ENCODE data around the gene IRF2BP1.
"Not testable (repeated sequence)": the region's sequence is repeated elsewhere in the genome, so short reads cannot be mapped to it uniquely, and the experiment has no call there.

IRF2BP1 gene

DNA sequence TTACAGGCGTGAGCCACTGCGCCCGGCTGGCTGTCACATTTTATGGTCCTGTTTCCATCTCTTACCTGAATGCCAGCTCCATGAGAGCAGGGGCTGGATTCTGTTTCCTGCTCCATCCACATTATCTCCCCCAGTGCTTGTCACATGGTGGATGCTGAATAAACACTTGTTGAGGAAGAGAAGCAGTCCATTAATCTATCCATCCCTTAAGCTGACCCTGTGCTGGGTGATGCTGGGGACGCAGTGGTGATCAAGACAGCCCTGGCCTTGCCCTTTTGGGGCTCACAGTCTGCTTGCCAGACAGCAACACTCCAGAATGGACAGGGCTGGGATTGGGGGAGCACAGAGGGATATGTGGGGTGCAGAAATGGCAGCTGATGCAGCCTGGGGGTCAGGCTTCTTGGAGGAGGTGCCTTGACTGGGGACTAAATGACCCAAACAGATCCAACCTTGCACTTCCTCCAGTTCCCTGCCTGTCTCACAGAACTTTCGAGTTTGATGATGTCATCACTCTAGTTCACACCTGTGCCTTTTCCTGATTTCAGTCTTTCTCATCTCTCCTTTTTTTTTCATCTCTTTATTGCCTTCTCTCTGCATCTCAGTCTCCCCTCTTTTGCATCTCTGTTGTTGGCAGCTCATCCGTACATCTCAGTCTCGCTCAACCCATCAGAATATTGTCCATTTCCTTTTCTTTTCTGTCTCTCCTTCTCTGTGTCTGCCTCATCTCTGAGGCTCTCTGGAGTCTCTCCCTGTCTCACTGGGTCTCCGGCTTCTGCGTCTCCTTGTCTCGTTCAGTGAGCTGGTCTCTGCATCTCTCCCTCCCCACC lies 4.6 kb downstream of the IRF2BP1 start:
- no peak for DNase-seq (ENCODE audit: low read depth)

DNA sequence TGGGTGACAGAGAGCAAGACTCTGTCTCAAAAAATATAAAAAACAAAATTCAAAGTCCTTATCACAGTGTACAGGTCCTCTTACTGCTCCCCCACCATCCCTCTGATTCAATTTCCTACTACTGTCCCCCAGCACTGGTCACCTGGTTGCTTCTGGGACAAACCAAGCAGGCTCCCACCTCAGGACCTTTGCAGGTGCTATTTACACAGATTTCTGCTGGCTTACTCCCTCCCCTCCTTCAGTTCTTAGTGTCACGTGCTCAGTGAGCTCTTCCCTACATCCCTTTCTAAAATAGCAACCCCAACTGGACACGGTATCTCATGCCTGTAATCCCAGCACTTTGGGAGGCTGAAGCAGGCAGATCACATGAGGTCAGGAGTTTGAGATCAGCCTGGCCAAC lies 6.0 kb downstream of the IRF2BP1 start:
- DNase-seq (ENCODE audit: low read depth) = no peak

DNA sequence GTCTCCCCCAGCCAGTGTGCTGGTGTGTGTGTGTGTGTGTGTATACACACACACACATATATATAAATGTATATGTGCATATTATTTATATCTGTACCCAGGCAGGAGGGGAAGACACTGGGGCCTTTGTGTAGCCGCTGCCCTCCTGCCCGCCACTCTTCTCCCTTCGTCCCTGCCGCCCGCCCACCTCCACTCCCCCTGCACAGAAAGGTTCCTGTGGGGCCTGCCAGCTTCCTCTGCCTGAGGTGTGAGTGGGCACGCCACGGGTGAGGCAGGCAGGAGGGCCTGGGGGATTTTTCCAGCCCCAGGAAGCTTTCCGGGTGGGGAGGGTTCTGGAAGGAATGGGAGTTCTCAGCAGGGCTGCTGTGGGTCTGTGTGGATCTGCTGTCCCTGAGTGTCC lies 6.9 kb downstream of the IRF2BP1 start:
- DNase-seq (ENCODE audit: low read depth) = no peak

DNA sequence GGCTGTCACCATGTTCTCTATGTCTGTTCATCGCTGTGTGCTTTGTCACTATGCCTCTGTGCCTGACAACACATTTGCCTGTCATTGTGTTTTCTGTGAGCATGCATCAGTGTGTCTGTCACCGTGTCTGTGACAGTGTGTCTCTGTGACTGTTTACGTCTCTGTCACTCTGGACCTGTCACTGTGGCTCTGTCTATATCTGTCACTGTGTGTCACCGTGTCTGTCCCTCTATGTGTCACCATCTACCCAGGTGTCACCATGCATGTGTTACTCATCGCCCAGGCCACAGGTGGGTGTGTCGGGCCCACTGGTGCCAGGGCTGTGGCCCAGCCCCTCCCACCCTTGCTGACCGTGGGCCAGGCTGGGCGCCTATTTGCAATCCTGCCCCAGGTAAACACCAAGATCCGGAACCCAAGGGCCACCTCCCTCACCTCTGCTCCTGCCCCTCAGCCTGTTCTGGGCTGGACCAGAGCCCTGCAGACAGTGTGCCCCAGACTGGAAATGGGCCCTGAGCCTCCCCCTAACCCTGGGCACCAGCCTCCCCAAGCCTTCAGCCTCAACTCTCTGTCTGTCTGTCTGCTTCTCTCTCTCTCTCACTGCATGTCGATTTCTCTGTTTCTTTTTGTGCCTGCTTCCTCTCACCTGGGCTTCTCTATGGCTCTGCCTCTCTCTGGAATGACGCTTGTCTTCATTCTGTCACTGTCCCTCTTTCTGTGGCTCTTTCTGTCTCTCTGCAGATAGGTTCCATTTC lies 7.7 kb downstream of the IRF2BP1 start:
- no peak for DNase-seq (ENCODE audit: low read depth)

DNA sequence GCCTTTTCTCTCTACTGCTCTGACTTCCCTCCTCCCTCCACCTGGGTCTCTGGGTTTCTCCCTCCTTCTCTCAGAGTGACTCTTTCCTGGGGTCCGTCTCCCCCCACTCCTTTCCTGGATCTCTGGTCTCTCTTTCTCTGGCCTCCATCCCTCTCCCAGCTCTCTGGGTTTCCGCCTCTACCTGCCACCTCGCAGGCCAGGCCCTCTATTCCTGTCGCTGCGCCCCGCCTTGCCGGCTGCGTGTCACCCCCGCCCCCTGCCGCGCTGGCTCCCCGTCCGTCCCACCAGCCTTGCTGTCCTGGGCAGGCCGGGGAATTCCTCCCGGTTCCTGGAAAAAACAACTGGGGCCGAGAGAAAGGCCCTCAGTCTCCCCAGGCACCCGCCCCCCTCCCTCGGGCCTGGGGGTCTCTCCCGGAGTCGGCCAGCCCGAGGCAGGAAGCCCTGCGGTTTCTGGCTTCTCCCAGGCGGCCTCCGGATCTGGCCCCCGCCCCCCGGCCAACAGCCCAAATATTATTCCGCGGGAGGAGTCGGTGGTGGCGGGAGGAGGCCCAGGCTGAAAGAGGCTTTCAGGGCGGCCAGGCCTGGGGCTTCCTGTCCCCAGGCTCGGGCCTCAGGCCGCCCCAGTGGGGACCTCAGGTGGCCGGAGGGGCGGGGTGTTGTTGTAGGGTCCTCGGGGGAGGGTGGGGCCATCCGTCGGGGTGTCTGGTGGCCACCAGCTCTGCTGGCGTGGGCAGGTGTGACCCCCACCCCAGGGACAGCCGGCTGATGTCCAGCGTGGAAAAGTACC lies 9.3 kb downstream of the IRF2BP1 start:
- DNase-seq (ENCODE audit: low read depth) = no peak

DNA sequence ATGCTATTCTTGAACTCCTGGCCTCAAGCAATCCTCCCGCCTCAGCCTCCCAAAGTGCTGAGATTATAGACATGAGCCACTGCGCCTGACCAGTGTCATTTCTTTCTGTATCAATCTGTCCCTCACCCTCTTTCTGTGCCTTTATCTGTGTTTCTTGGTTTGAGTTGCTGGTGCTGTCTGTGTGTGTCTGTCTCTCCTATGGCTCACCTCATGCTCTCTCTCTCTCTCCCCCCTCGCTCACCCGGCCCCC lies 9.9 kb downstream of the IRF2BP1 start:
- no peak for DNase-seq (ENCODE audit: low read depth)

DNA sequence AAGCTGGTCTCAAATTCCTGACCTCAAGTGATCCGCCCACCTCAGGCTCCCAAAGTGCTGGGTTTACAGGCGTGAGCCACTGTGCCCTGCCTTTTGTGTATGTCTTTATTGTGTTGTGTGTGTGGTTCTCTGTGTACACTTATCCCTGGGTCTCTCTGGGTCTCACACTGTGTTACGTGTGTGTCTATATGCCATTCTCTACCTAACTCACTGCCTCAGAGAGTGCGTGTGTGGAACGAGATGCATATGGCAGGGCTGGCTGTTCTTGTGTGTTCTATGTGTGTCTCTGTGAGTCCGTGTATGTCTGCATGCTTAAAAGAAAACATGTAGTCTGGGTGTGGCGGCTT lies 11.3 kb downstream of the IRF2BP1 start:
- DNase-seq (ENCODE audit: low read depth) = no peak

DNA sequence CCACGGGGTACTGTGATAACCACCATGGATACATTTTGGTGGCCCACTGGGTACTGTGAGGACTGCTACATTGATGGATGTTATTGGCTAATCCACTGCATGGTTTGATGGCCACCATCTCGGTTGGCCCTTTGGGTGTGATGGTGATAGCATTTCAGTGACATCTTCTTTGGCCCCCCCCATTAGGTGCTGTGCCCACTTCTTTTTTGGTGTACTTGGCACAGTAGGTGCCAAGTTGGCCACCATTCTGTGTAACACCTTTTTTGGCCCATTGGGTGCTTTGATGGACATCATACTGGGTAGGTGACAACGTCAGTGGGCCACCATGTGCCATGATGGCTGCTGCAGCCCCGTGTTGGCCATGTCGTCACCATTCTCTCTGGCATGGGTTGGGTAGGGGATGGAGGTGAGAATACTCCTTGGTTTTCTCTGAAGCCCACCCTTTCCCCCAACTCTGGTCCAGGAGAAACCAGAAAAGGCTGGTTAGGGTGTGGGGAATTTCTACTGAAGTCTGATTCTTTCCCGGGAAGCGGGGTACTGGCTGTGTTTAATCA lies 12.6 kb downstream of the IRF2BP1 start:
- DNase-seq (ENCODE audit: low read depth) = no peak

DNA sequence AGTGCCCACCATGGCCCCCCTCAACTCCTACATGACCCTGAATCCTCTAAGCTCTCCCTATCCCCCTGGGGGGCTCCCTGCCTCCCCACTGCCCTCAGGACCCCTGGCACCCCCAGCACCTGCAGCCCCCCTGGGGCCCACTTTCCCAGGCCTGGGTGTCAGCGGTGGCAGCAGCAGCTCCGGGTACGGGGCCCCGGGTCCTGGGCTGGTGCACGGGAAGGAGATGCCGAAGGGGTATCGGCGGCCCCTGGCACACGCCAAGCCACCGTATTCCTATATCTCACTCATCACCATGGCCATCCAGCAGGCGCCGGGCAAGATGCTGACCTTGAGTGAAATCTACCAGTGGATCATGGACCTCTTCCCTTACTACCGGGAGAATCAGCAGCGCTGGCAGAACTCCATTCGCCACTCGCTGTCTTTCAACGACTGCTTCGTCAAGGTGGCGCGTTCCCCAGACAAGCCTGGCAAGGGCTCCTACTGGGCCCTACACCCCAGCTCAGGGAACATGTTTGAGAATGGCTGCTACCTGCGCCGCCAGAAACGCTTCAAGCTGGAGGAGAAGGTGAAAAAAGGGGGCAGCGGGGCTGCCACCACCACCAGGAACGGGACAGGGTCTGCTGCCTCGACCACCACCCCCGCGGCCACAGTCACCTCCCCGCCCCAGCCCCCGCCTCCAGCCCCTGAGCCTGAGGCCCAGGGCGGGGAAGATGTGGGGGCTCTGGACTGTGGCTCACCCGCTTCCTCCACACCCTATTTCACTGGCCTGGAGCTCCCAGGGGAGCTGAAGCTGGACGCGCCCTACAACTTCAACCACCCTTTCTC lies 13.6 kb downstream of the IRF2BP1 start:
- DNase-seq (ENCODE audit: low read depth) = no peak

DNA sequence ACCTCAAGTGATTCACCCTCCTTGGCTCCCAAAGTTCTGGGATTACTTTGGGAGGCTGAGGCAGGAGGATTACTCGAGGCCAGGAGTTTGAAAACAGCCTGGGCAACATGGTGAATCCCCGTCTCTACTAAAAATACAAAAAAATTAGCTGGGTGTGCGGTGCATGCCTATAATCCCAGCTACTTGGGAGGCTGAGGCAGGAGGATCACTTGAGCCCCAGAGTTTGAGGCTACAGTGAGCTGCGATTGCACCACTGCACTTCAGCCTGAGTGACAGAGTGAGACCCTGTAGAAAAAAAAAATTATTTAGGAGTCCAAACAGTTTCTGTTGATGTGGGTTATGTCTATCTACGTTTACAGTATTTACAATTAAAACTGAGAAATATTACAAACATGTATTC lies 15.1 kb downstream of the IRF2BP1 start:
- DNase-seq (ENCODE audit: low read depth) = no peak

DNA sequence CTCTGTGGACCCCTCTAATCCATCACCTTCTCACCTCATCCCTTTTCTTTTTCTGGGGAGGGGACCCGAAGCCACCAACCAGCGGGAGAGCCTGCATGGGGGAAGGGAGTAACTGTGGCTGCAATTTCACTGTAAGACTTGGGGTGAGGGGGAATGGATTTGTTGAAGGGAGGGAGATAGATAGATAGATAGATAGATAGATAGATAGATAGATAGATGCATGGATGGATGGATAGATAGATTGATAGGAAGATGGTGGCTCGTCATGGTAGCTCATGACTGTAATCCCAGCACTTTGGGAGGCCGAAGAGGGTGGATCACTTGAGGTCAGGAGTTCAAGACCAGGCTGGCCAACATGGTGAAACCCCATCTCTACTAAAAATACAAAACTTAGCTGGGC lies 18.7 kb downstream of the IRF2BP1 start:
- DNase-seq (ENCODE audit: low read depth) = not testable (repeated sequence)

DNA sequence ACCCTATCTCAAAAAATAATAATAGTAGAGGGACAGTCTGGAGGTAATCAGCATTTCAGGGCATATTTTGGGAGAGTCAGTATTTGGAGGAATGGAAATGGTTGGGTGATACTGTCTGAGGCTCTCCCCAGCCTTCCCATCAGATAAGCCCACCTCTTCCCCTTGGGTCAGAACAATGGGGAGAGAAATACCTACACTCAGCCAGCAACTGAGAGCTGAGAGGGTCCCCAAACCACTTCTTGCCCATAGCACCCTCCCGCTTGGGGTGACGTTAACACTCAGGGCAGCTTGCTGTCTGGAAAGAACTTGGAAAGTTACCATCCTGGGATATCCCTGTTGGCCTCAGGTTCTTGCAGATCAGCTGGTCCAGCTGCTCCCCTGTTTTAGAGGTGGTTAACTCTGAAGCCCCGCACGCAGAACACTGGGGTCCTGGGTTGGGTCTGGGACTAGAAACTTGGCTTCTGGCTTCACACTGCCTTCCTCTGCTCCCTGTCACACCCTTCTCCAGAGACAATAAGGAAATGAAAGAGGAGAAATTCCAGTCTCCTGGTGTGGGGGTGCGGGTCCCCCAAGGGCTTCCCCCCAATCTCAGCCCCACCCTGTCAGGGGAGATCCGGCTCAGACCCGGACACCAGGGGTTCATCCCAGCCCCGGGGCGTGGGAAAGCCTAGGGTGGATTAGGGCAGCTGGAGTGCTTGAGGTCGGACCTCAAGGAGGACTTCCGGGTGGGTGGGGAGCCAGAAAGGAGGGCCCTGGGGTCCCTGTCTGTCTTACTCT lies 19.4 kb downstream of the IRF2BP1 start:
- DNase-seq (ENCODE audit: low read depth) = no peak

DNA sequence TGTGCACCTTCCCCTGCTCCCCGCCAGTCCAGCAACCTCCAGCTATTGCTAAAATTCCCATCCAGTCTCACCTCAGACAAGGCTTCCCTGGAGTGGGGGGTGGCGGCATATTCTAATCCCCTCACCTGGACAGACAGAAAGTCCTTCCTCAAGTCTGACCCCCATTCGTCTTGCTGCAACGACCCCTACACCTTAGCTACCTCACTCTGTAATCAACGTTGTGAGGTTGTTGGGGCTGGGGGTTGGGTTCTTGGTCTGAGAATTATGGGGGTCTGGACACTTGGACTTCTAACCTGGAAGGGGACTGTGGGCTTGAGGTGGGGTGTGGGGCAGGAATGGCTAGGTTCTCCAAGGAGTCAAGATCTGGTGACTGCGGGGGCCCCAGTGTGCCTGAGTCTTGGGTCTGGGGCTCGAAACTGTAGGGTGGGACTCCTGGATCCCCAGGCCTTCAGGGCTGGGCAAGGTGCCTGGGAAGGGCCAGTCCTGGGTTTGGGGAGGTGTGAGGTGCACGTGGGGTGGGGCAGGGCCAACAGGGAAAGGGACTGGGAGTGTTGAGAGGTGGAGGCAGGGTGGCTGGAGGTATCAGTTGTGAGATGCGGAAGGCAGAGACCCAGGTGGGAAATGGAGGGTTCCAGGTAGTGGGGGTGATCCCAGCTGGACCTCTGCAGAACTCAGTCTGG lies 20.5 kb downstream of the IRF2BP1 start:
- no peak for DNase-seq (ENCODE audit: low read depth)

DNA sequence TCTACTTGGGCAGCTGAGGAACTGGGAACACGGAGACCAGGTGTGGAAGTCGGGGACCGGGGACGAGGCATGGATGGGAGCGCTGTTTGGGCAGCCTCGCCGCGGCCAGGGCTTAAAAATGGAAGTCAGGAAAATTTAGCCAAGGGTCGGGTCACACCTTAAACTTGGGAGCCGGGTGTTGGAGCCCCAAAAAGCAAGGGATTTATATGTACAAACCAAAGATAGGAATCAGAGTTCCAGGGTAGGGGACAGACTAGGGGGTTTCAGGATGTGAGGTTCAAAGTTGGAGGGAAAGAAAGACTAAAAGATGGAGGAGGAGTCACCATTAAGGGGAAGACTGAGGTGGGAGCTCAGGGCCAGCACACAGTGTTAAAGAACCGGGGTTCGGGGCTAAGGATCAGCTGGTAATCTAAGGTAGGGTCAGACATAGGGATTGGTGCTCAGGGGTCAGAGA lies 21.3 kb downstream of the IRF2BP1 start:
- DNase-seq (ENCODE audit: low read depth) = no peak

DNA sequence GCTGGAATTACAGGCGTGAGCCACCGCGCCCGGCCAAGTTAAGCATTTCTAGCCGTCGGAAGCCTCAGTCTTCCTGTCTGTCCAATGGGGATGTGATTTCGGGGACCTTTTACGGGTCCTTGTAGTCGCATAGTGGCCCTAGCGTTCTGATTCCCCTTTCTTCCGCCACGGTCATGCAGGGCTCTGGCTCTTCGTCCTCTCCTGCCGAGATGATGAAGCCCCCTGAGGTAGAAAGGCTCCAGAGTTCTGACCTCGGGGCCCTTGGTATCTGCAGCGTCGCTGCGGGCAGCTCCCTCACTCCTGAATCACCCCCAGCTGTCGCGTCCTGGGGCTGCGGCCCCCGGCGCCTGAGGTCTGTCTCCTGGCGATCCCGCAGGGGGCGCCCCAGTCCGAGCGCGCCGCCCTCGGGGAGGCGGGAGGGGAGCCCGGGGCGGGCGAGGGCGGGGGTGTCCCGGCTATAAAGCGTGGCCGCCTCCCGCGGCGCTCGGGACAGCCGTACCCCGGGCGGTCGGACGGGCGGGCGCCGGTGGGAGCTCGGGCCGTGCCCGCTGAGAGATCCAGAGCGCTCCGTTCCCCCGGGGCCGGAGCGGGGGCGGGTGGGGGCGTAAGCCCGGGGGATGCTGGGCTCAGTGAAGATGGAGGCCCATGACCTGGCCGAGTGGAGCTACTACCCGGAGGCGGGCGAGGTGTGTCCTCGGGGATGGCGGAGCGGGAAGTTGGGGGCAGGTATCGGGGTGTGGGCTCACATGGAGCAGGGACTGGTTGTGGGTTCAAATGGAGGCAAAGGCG lies 21.9 kb downstream of the IRF2BP1 start, which contains the start of gene FOXA3:
Gene FOXA3 (plus strand): TSS at position 487 of the 789 bp plus-strand sequence. CDS start 131 bp downstream, at position 618.
- DNase-seq (ENCODE audit: low read depth) = no peak

DNA sequence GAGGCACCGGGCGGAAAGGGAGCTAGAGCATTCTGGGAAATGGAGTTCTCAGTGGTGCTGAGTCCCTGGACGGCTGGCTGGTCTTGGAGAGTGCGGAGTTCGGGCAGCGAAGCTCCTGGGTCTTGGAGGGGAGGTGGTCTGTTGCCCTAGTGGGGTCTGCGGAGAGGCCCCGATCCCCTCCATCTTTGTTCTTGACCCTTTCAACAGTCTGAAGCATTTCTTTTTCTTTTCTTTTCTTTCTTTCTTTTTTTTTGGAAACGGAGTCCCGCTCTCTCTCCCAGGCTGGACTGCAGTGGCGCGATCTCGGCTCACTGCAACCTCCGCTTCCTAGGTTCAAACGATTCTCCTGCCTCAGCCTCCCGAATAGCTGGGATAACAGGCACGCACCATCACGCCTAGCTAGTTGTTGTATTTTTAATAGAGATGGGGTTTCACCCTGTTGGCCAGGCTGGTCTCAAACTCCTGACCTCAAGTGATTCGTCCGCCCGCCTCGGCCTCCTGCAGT lies 22.6 kb downstream of the IRF2BP1 start:
- DNase-seq (ENCODE audit: low read depth) = no peak

DNA sequence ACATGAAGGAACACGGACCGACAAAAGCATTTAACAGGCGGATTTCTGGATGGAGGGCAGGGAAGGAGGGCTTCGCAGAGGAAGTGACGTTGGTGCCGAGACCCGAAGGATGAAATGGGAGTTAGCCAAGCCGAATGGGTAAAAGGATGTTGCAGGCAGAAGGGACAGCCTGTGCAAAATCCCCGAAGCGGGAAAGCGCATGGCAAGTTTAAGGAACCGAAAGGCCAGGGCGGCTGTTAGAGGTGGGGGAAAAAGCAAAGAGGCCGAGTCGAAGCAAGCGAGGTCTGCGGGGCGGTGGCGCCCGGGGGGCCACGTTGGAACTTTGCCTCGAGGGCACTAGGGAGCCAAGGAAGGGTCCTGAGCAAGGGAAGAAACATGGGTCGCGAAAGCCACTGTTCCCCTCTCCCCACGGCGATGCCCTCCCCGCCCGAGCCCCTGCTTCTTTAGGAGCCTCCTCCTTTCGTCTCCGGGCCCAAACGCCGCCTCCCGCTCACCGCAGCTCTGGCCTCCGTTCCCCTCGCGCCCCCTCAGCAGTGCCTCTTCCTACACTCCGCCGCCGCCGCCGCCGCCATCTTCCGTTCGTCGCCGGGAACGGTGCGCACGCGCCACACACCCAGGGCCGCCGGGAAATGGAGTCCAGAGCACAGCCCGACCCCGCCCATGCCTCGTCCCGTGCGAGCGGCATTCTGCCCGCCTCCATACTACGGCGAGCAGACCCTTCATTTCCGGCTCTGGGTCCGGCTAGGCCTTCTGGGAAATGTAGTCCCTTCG lies 23.2 kb downstream of the IRF2BP1 start, which contains the start of gene SYMPK:
Gene SYMPK (minus strand): TSS at position 584 of the 771 bp plus-strand sequence. CDS start 8,652 bp downstream, outside the sequence.
- peak; percentile 95 for DNase-seq (ENCODE audit: low read depth)

DNA sequence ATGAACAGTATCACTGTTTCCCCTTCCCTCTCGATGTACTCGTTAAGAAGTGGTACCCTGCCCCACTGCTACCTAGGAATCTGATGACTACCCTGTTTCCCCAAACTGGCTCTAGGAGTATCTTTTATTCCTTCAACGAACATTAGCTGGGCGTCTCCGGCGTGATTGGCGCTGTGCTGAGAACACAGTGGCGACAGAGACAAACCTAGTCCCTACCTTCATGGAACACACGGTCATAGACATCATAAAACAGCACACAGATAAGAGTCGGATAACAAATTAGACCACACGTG lies 23.7 kb downstream of the IRF2BP1 start:
- DNase-seq (ENCODE audit: low read depth) = no peak

All from fibroblast of the conjunctiva (primary cell).